GM19193 (cell line): ENCODE data around the gene SLC8A1.

Experiments
- POLR2A ChIP-seq: IDR thresholded peaks from 4 replicates; pipeline ENCODE4 v1.6.1; 2011; ENCODE audit not compliant: insufficient read depth, insufficient read length; ENCODE audit errors: extremely low read depth

The SLC8A1 gene

DNA sequence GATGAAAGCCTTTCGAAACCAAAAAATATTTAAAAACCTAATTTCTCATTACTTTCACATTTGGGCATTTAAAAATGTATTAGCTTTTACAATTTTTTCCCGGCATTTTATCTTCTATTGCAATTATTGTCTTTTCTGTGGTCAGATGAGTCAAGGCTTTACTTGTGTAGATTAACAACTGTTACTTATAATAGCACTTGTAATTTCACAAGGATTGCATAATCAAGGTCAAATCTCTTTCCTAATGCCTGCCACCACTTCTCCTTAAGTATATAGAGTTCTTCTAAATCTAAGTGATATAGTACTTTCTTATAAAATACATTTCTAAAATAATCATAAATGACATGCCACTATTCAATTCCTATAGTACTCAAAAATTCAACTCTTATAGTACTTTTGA lies 67.2 kb downstream of the SLC8A1 start:
- TF ChIP-seq POLR2A, result no peak

- TF ChIP-seq POLR2A, result no peak
Measured at GRCh38 chr2:40384233-40384632, 67.7 kb downstream of the SLC8A1 start.

DNA sequence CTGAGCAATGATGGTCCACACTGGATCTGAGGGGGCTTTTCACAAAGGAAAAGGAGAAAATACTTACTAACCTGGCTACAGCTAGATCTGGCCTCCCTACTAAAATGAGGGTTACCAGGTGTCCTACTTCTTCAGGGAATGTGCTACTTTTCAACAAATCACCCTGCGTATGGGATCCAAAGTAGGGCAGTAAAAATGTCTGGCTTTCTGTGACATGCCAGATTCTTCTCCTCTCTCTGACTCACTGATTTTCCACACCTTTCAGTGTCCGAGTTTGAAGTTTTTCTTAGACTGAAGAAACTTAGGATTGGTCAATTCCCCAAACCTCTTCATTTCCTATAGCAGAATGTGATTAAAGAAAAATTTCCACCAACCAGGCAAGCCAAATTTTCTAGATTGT lies 71.2 kb downstream of the SLC8A1 start:
- TF ChIP-seq POLR2A, result no peak

GRCh38 chr2:40380041-40380440 lies 71.8 kb downstream of the SLC8A1 start:
- TF ChIP-seq POLR2A, result no peak

GRCh38 chr2:40374543-40375240 lies 77.2 kb downstream of the SLC8A1 start:
- TF ChIP-seq POLR2A, result no peak

DNA sequence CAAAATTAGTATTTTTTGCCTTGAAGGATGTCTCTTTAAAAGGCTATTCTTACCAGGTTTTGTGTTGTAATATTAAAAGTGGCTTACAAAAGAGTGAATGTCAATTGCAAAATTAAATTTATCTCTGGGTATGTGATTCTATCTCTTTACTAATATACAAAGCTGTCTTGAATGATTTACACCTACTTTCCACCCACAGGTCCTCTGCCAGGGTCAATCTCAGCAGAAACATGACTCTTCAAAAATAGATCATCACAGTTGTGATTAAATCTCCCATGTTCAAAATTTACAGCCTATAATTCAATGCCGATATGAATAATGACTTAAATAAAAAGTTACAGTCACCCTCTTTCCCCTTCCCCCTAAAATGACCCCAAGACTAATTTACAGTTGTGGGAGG lies 78.8 kb downstream of the SLC8A1 start:
- no peak for TF ChIP-seq POLR2A

DNA sequence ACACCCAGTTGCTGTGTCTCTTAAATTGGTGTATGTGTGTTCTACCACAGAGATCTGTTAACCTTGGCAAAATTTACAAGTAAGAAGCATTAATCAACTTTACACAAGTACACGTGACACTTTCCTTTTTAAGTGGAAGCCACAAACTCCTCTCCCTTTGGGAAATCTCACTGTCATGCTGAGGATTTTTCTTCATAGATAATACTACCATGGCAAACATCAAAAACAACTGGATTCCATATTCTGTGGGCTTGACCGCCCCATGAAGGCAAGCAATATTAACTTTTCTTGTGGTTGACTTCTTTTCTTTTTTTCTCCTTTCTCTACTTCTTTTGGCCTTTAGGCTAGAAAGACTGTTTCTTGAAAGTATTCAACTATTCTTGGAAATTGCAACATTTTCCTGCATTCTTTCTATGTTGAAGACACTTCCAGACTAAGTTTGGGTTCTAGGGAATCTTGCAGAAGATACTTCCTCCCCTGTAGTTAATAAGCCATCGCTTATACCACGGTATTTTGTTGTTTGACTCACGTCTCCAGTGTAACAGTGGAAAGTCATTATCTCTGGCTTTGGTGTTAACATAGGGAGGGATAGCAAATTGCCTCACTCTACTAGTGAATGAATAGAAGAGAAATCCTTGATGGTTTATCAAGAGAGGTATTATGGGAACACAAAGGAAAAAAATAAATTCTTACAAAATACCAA lies 79.5 kb downstream of the SLC8A1 start:
- no peak for TF ChIP-seq POLR2A

GRCh38 chr2:40371525-40372282 lies 80.2 kb downstream of the SLC8A1 start:
- no peak for TF ChIP-seq POLR2A

- TF ChIP-seq POLR2A, result no peak
Measured at GRCh38 chr2:40370007-40370395, 81.9 kb downstream of the SLC8A1 start.

DNA sequence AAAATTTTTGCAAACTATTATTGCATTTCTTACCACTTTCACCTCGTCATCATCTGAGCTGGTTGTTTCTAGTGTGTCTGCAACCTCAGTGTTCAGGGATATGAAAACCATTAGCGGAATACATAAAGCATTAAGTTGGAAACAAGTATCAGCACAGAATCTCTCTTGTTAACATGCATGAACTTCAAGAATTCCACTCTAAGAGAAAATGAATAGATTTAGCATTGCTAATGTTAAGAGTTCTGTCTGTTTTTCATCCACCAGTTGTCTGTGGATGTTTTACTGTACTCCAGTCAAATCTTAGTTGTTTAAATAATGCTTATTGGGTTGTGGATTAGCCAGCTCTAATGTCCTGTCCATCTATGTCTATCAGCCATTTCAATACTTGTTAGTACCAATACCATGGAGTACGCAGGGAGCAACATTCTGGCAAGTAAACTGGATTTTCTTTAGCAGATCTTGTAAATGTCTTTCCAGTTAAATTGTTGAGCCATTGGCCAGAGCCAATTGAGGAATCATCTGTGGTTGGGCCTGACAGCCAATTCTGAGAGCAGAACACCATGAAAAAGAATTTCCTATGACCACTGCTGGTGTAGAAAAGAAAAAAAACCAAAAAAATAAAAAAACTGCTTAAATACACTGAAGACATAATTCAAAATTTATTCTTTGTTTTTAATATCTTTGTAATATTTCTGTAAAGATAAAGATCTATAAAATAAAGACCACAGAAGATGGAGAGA lies 82.5 kb downstream of the SLC8A1 start:
- no peak for TF ChIP-seq POLR2A

- no peak for TF ChIP-seq POLR2A
Measured at GRCh38 chr2:40367652-40368051, 84.2 kb downstream of the SLC8A1 start.

DNA sequence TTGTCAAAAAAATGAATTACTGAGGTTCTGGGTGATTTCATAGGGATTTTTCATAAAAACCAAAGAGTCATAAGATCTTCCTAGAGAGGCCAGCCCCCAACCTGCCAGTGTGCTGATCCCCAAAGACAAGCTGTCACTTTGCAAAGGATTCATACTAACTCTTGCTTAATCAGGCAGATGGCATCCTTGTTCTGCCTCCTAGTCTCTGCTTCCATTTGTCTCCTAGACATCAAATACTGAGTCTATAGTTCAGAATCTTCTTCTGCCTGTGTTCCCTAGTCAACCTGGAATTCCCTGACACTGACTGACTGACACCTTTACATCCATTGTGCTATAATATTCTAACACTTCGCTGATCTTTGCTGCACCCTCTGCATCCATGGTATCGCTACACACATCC lies 84.9 kb downstream of the SLC8A1 start:
- no peak for TF ChIP-seq POLR2A

- no peak for TF ChIP-seq POLR2A
Measured at GRCh38 chr2:40364151-40364874, 87.6 kb downstream of the SLC8A1 start.

DNA sequence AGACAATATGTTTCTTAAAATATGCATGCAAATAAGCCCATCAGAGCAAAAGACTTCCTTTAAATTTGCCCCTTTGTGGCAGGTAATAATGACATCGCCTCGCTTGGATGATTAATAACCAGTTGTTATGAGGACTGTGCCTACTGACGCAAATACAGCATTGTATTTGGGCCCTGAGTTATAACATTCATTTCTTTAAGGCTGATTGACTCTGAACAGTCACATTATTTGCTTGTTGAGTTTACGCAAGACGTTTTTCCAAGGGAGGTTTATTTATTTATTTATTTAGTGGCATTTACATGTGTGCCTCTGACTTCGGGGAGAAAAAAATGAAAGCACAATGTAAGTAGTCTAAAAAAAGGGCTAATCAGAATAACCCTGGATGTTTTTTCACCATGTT lies 88.3 kb downstream of the SLC8A1 start:
- no peak for TF ChIP-seq POLR2A
